Ovary (tissue), 9 donors: ENCODE results near the gene LRRC43. TPM values are rescaled to one million over a fixed set of nuclear protein-coding genes. Genes with fewer than 3 reads are reported as not detected.

Experiments used
- DNase-seq, 5 donors: peaks; one replicate each; pipeline ENCODE4 v3.0.0-alpha.2; 2019 to 2020
- H3K27ac ChIP-seq, 2 donors: fragments of 200-600 bp; one replicate each; pipeline versions ENCODE4 v1.5.1 to v1.8.0; 2019 to 2022
- H3K27me3 ChIP-seq: fragments of 200-600 bp; one replicate; pipeline ENCODE4 v1.8.0; 2022
- H3K36me3 ChIP-seq: fragments of 200-600 bp; sonication (generic); one replicate; pipeline ENCODE4 v1.5.1; 2019
- H3K4me1 ChIP-seq: one replicate; pipeline ENCODE4 v1.8.1; 2013; ENCODE audit warnings: mild to moderate bottlenecking, moderate library complexity; ENCODE audit not compliant: insufficient read depth
- H3K4me3 ChIP-seq: fragments of 200-600 bp; sonication (generic); one replicate; pipeline ENCODE4 v1.5.1; 2017
- H3K9me3 ChIP-seq, 2 donors: fragments of 200-600 bp in 1 of 2; sonication (generic) in 1 of 2; one replicate each; pipeline versions ENCODE4 v1.5.1 to v1.8.1; 2013 to 2019; ENCODE audit warnings: mild to moderate bottlenecking in 1 of 2, moderate library complexity in 1 of 2
- CTCF ChIP-seq, 3 donors: fragments of 450-650 bp in 2 of 3; fragments of 200-600 bp in 1 of 3; IDR thresholded peaks; one replicate each; pipeline versions ENCODE4 v1.5.1 to v1.8.0; 2016 to 2022; ENCODE audit warnings: antibody characterized with exemption in 3 of 3, mild to moderate bottlenecking in 1 of 3
- EP300 ChIP-seq: sonication (generic); formaldehyde crosslinking; IDR thresholded peaks from one replicate; pipeline ENCODE4 v1.6.1; 2017; ENCODE audit warnings: antibody characterized with exemption
- POLR2A ChIP-seq: fragments of 450-650 bp; IDR thresholded peaks from one replicate; pipeline ENCODE4 v1.6.1; 2017; ENCODE audit warnings: antibody characterized with exemption, mild to moderate bottlenecking, moderate library complexity
- WGBS, 3 donors: extraction: QIAGEN DNeasy Blood & Tissue Kit in 1 of 3; methylation state at CpG; one replicate each; pipeline versions ENCODE4 v1.1.5 to v1.1.7; 2013 to 2017; 5-methylcytosine and 5-hydroxymethylcytosine counted together
- intact Hi-C, 4 donors: fragments of 100-400 bp; cut with DNase I; formaldehyde crosslinking; loops; one replicate each; pipeline versions ENCODE4 v1.11.0 to v1.15.1; 2022 to 2023
- polyA plus RNA-seq, 2 donors: library from polyadenylated mRNA; stranded (reverse); fragments of 200-250 nt in 1 of 2; fragments of 350-450 nt in 1 of 2; fragmentation: Illumina TruSeq in 1 of 2; extraction: RNeasy Lipid Tissue Mini Kit (QIAGEN cat#74804) in 1 of 2; gene quantifications; one replicate each; pipeline ENCODE4 v1.2.3, GENCODE V29; 2013 to 2014
- small RNA-seq: library from RNA; depleted of rRNA; stranded (forward); fragments of <200 nt; gene quantifications from one replicate; pipeline ENCODE3, GENCODE V24; 2016
- total RNA-seq, 7 donors: library from RNA; depleted of rRNA in 2 of 7; stranded (reverse); fragments of >200 nt in 2 of 7; fragmentation: NEBNext Ultra II Directional in 3 of 7; extraction: Animal tissue kit (Norgen Biotek cat#: 25700) in 3 of 7; gene quantifications; one replicate each; pipeline versions ENCODE4 v1.1.0 to v1.2.4, GENCODE V29; 2016 to 2023
- donor health status: DM: no; HTN: no; CAD: no; lungs with moderate emphysema.
- donor health status: DM: no; HTN: no; CAD: no.
- donor health status: Bipolar disorder and iron deficiency.
- donor health status: DM: yes; HTN: yes; CAD: no.
- donor health status: DM: no; HTN: no; CAD: no.
- donor health status: DM: yes; HTN: yes; CAD: no.

The LRRC43 gene
- total and polyA plus RNA-seq, 9 donors, result 0.47 to 12.9 (median 1.1) TPM; not detected in 1

GRCh38 chr12:122250536-122250935 is 67.6 kb downstream of the LRRC43 start:
- Histone ChIP-seq H3K9me3 (no peaks in the 10 kb centered on the region), H3K27me3 (no peaks in the 10 kb centered on the region), H3K36me3 (no peaks in the 10 kb centered on the region), H3K4me1 (no peaks in the 10 kb centered on the region), H3K4me3 (no peak overlapping the region), H3K27ac (no peak overlapping the region)
- TF ChIP-seq POLR2A (no peak), CTCF (IDR thresholded peaks at IDR 0.05) (no peak), EP300 (no peak)
- 90 to 94% (median 94%) methylated on average over 8 of the region's 8 CpGs for WGBS, 3 donors
- DNase-seq, result no peak
- intact Hi-C loops, result no loop called here

Small RNA genes lying within 50 kb of the gene (small RNA-seq; reads per million reads assigned to genes)
- not detected for gene DIABLO

Other genes with a start within 250 kb of the LRRC43 start
- gene BCL7A, start 161.2 kb upstream of the LRRC43 start, total RNA-seq, result 1 to 10 TPM; 4.4 to 9.1 (median 7.2) TPM
- gene BCL7A, start 161.2 kb upstream of the LRRC43 start, polyA plus RNA-seq, result 1 to 10 TPM; 5.0 to 6.4 TPM
- gene MLXIP, start 104.4 kb upstream of the LRRC43 start, total RNA-seq, result 100 to 1,000 TPM in 2 of 7 donors, 10 to 100 TPM in 5; 23.2 to 111 (median 85.9) TPM
- gene MLXIP, start 104.4 kb upstream of the LRRC43 start, polyA plus RNA-seq, result 10 to 100 TPM; 34.0 to 43.7 TPM
- gene IL31, start 8.9 kb upstream of the LRRC43 start, total RNA-seq, result not detected
- not detected for gene IL31, start 8.9 kb upstream of the LRRC43 start, polyA plus RNA-seq
- gene B3GNT4, start 20.6 kb downstream of the LRRC43 start, total RNA-seq, result under 1 TPM in 1 of 7 donors, not detected in 6; 0.15 TPM
- gene B3GNT4, start 20.6 kb downstream of the LRRC43 start, polyA plus RNA-seq, result under 1 TPM in 1 of 2 donors, not detected in 1; 0.42 TPM
- 10 to 100 TPM; 35.9 to 61.1 (median 40.2) TPM for gene DIABLO, start 42.9 kb downstream of the LRRC43 start, total RNA-seq
- 10 to 100 TPM; 41.1 to 92.1 TPM for gene DIABLO, start 42.9 kb downstream of the LRRC43 start, polyA plus RNA-seq
- 10 to 100 TPM; 11.9 to 15.7 (median 13.1) TPM for gene VPS33A, start 83.4 kb downstream of the LRRC43 start, total RNA-seq
- gene VPS33A, start 83.4 kb downstream of the LRRC43 start, polyA plus RNA-seq, result 10 to 100 TPM in 1 of 2 donors, 1 to 10 TPM in 1; 9.4 to 22.5 TPM
- 10 to 100 TPM; 30.4 to 71.5 (median 42.3) TPM for gene CLIP1, start 239.5 kb downstream of the LRRC43 start, total RNA-seq
- gene CLIP1, start 239.5 kb downstream of the LRRC43 start, polyA plus RNA-seq, result 10 to 100 TPM; 16.2 to 35.7 TPM